PFSK-1 (cell line): Measurements from ENCODE around the gene FDXR.

ENCODE experiments used
- FOXP2 ChIP-seq: optimal IDR thresholded peaks from 2 replicates; pipeline ENCODE3; 2011; ENCODE audit warnings: borderline replicate concordance, control low read depth, inconsistent platforms; ENCODE audit not compliant: insufficient read depth; ENCODE audit errors: extremely low read length, extremely low read depth
- POLR2AphosphoS5 ChIP-seq: IDR thresholded peaks from 2 replicates; pipeline ENCODE4 v1.6.1; 2012; ENCODE audit warnings: low read depth, mild to moderate bottlenecking, control low read depth, low read length, moderate library complexity
- REST ChIP-seq, 2 experiments: IDR thresholded peaks; 2 replicates each; pipeline versions ENCODE4 v1.6.1 to v1.8.0; 2011 to 2012; ENCODE audit warnings: low read depth in 2 of 2, low read length in 2 of 2, control low read depth in 1 of 2, inconsistent platforms in 1 of 2, mild to moderate bottlenecking in 1 of 2, moderate library complexity in 1 of 2; ENCODE audit not compliant: insufficient read depth in 1 of 2
- SIN3A ChIP-seq: IDR thresholded peaks from 2 replicates; pipeline ENCODE4 v1.6.1; 2012; ENCODE audit warnings: mild to moderate bottlenecking, low read length, moderate library complexity, borderline replicate concordance; ENCODE audit not compliant: insufficient read depth
- TAF1 ChIP-seq: IDR thresholded peaks from 2 replicates; pipeline ENCODE4 v1.6.1; 2012; ENCODE audit warnings: low read length, control low read depth, borderline replicate concordance; ENCODE audit not compliant: insufficient read depth

GRCh38 chr17:74870512-74870911 lies 2.3 kb downstream of the FDXR start:
- TF ChIP-seq TAF1 (no peak), SIN3A (no peak), REST (IDR thresholded peaks at IDR 0.05; ENCODE audit: insufficient read depth in 1 of 2, low read depth in 2 of 2, low read length in 2 of 2) (no peak), POLR2AphosphoS5 (no peak), FOXP2 (no peak)
